Stimulated activated CD8-positive, alpha-beta memory T cell treated with anti-CD3 and anti-CD28 coated beads, Interleukin-15, amount 100 ng/mL, for 48 hours (primary cell): ENCODE data around the gene DBN1.
A peak's percentile ranks its signal among the peaks of the same experiment; 100 is the strongest.

Source experiments
- DNase-seq, 2 donors: peaks; one replicate each; pipeline ENCODE4 v3.0.0-alpha.2; 2020; ENCODE audit warnings: low read depth in 2 of 2

DBN1 gene

DNA sequence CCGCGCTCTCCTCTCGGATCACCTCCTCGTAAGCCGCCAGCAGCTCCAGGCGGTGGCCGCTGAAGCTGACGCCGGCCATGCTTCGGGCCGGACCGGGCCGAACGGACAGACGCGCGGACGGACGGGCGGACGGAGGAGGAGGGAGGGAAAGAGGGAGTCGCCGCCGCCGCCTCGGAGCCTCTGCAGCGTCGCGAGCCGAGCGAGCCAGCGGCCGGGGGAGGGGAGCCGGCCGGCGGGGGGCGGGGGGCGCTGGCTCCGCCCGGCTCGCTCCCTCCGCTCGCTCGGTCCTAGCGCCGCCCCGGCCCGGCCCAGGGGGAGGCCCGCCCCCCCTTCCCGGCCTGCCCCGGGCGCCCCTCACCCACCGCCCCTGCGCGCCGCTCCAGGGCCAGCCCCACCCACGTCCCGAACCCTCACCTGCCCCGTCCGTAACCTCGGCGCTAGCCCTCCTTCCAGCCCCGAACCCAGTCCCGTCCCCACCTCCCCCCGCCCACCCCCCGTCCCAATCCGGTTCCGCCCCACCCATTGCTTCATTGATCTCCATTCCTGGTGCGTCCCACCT lies at the start of gene DBN1:
Gene DBN1 (minus strand): TSS at position 192 of the 559 bp plus-strand sequence. CDS start 113 bp downstream, at position 79.
- peak in 1 of 2 donors; percentile 32 for DNase-seq

DNA sequence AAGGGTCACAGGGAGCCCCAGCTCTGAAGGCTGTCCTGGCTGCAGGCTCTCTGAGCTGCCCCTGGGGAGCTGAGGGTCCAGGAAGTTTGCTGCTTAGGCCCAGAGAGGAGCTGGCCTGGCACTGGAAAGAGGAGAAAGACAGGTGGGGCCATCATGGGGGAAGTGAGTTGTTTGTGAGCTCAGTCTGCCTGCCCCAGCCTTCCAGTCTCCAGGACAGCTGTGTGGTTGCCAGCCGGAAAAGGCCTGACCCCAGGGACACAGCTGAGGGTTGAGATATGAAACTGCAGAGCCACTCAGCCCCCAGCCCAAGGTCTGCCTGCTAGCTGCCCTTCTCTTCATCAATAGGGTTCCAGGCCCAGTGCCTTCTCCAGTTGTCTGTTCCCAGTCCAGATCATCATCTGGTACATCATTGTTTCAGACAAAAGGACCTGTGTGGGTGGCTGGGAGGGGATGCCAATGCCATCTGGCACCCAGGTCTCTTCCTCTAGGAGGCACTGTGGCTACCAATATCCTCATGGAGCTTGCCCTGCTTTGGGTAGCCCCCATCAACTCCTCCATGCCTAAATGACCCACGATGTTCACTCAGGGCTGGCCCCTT lies 47.6 kb upstream of the DBN1 start:
- DNase-seq = no peak

DNA sequence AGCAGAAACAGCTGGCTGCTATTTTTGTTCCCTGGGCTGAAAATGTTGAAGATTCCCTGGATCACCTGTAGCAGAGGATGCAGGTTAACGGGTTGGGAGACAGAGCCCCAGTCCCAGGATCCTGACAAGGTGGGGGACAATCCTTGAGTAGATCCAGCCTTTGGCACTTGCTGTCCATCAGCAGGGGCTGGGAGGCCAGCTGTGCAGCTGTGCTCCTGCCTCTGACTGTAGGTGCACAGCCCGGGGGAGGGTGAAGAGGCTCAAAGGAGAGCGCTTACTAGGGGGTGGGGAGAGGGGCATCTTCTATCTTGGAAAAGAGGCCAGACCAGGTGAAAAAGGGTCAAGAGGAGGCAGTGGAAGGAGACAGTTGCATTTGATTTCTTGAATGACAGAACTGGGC lies 46.8 kb upstream of the DBN1 start:
- DNase-seq = no peak

DNA sequence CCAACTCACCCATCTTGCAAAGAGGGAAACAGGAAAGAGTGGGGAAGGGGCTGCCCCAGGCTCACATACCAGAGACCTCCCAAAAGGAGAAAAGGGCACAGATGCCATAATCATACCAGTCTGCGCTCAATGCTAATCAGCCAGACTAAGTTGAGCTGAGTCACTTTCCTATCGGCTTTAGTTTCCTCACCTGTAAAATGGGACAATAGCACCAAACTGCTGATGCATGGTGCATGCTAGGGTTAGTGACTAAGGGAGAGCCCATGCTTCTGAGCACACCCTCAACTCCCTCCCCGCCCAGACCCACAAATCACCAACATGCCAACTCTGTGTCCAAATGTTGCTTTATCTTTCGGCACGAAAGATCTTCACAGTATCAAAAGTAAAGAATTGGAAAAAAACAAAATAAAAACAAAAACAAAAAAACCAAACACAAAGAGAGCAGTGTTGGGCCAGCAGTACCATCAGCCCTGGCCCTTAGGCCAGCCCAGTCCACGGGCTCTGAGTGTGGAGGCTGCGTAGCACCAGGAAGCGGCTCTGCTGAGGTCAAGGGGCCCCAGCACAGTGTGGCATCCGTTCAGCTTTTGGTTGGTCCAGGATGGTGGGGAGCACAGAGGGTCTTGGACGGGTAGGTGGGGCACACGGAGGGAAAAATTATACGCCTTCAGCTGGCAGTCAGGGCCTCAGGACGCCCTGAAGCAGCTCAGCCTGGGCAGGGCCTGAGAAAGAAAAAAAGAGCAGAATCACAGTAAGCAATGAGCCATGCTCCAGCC lies 46.2 kb upstream of the DBN1 start:
- DNase-seq = no peak

DNA sequence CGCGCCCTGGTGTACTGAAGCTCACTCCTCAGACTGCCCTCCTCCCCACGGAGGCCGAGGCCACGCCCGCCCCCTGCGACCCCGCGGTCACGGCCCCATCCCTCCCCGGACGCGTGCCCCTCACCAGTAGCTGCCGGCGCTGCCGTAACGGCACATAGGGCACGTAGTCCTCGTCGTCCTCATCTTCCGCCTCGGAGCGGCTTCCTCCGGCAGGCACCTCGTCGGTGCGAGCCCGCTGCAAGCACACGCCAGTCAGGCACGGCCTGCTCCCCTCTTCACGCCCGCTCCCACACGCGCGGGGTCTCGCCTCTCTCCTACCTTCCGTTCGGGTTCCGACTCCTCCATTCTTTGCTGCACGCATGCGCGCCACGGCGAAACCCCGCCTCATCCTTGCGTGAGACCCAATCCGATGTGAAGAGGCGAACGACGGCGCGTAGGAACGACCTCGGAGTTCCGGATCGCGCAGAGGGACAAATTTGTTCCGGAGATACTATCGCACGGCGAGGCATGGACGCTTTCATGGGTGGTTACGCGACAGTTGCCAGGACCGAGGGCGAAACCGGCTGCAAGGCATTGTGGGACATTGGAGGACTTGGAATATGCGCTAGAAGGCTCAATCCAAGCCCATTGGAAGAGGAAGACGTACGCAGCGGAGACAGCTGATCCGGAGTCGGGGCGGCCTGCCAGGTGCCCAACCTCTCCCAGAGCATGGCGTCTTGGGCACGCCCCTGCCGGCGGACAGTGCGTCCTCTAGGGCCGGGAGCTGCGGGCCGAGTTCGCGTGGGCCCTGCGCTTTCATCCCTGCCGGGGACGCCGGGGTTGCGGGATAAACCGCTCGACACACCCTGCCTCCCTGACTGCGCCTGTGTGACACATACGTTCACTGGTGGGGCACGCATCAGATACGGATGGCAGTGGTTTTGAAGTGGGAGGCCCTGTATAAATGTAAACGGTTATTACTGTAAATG lies 43.5 kb upstream of the DBN1 start, which contains the start of gene DDX41:
Gene DDX41 (minus strand): TSS at position 361 of the 968 bp plus-strand sequence. CDS start 16 bp downstream, at position 345.
- peak; percentile 93 to 94 for DNase-seq

DNA sequence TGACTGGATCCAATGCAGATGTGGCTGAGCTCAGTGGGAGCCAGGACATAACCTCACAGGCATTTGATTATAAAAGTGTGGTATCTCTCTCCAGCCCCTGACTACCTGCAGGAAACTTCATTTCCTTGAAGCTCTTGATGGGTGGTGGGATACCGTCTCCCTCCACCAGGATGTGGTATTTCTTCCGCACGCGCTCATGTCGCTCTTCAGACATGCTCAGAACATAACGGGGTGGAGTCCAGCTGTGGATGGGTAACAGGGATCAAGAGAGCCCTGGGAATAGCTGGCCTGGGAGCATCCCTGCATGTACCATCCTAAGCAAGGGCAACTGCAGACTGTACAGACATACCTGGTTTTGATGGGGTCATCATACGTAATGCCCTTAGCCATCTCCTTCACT lies 42.1 kb upstream of the DBN1 start:
- DNase-seq = no peak

DNA sequence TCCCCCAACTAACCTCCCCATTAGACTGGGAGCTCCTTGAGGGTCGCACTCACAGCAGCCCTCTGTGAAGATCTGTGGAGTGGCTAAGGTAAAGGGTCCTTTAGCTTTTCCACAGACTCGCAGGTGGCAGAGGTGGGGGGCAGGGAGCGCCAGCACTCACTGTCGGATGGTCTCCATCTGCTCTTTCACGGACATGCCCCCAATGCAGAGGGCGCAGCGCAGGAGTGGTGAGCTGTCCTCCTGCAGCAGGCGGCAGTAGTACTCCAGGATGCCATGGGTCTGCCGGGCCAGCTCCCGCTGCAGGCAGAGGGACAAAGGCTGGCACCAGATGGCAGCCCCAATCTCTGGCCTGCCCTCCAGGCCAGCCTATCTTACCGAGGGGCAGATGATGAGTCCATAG lies 41.1 kb upstream of the DBN1 start:
- no peak for DNase-seq

DNA sequence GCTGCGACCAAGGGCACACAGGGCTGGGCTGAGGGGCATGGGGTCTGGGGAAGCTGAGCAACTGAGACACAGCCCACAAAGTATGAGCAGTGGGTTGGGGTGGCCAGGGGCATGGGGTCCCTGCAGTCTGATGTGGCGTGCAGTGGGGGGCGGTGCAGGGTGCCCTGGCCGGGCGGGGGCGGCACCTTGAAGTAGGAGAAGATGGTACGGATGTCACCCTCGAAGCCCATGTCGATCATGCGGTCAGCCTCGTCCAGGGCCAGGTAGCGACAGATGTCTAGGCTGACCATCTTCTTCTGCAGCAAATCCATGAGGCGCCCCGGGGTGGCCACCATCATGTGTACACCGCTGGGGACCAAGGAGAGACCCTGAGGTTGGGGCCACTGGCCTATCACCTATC lies 40.1 kb upstream of the DBN1 start:
- DNase-seq = no peak

DNA sequence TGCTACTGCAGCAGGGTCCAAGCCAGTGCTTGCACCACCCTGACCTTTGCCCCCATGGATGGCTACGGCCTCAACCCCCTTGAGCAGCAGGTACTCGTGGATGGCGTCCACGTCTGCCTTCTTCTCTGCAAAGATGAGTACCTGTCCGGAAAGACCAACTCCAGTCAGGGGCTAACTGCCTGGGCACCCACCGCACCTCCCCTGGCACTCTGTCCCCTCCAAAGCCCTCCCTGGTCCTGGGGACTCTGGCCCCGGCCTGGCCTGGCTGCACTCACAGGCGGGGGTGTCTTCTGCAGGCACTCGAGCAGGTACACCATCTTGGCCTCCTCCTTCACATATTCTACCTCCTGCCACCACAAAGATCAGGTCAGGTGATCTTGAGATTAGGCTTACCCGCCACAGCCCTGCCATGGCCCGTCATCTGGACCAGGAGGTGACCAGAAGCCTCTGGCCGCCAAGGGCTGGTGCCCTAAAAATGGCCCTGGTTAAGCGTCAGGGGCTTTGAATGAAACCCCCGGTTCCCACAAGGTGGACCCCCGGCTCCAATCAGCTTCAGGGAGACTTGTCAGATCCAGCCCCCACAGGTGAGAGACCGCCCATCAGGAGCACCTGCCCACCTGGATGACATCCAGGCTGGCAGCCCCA lies 39.4 kb upstream of the DBN1 start:
- no peak for DNase-seq

DNA sequence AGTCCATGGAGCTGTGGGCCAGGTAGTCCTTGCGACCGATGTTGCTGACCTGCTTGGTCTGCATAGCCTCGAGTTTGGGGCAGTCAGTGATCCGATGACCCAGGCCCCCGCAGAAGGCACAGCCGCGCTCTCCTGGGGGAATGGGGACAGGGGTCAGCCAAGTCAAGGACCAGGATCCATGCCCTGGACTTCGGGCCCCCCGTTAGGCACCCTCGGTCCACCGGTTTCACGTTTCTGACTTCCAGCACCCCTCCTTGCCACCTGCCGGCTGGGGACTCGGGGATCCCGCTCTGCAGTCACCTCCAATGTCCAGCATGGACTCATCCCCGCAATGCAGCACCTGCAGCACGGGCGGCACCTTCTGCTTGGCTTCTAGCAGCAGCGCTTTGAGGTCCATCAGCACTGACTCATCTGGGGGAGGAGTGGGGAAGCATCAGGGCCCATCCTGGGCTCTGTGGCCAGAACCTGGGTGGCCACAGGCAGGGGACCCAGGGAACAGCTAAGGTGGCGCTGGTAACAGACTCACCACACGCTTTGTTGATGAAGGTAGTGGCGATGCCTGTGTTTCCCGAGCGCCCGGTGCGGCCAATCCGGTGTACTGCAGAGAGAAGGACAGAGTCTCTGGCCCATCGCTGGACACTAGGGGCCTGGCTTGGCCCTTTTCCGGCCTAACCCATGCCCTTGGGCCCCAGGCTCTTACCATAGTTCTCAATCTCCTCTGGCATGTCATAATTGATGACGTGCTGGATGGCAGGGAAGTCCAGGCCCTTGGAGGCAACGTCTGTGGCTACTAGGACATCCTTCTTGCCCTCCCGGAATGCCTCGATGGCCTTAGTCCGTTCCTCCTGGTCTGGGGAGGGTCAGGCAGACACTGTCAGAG lies 38.6 kb upstream of the DBN1 start:
- DNase-seq = no peak

DNA sequence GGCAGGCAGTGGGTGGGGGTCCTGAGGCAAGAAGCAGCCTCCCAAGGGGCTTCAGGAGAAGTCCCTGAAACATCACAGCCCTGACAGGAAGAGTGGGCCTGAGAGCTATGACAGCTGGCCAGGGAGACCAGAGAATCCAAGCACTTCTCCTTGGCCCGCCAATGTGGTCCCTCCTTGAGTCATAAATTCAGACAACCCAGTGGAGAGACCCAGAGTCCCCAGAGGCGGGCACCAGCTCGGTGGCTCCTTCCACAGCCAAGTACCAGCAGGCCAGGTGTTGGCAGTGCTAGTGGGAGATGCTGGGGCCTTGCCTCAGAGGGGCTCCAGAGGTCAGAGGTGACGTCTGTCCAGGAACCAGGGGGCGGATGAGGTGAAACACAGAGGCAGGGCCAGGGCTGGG lies 37.7 kb upstream of the DBN1 start:
- no peak for DNase-seq

DNA sequence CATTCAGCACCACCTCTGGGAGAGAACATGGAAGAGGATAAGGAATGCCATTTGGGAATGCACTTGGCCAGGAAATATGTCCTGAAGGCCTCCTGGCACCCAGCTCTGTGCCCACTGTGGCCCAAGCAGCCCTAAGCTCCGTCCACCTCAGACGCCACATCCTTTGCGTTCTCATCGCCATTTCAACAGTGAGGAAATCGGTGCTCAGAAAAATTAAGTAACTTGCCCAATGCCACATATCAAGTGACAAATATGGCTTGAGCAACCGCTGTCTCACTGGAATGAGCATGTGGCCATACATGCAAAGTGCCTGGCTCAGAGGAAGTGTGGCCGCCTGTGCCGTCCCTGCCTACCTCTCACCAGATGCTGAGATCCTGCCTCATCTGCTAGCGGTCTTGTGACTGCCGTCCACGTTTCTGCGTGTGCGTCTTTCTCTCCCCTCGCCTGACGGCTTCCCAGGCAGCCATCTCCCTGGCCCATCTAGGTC lies 37.2 kb upstream of the DBN1 start:
- DNase-seq = no peak

DNA sequence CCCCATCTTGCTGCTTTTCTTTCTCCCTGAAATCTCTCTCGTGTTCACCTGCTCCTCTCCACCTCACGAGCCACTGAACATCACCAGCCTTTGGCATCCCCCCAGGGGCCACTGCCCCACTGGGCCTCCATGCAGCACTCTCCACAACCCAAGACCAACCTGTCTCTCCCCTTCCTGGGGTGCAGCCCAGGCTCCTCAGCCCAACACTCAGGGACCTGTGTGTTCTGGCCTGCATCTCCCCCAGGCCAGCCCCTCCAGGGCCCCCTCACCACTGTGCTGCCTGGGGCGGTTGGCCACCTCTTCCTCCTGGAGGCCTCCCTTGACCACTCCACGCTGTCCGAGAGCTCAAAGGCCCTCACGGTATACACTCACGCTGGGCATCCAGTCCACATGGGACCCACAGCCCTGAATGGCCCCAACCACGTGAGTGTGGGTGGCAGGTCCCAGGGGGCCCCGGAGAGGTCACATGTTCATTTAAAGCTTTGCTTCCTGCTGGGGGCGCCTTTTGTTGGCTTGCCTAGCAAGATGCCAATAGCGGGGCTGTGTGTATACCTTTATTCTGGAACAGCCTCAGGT lies 36.6 kb upstream of the DBN1 start:
- DNase-seq = no peak

DNA sequence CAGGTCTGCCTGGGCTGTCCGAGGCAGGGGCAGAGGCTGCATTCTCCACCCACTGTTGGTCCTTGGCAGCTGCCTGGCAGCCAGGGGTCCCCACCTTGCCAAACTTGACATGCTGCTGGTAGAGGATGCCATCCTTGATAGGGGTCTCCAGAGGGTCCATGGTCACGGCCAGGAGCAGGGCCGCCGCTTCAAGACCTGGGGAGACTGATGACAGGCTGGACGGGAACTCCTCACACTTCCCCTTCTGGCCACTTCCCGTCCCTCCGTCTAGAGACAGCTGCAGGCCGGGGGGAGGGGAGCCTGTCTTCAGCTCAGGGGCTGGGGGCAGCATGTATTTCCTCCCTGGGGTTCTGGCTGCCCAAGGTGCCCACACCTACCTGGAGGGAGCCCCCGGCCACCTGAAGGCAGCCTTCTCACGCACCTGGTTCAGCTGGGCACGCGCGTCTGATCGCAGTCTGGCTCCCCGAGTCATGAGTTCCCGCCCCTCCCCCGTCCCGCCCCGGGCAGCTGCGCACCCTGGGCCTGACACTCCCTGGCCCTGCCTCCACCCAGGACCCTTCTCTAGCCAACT lies 36.0 kb upstream of the DBN1 start, which contains the start of gene DOK3:
Gene DOK3 (minus strand): TSS at position 446 of the 571 bp plus-strand sequence. CDS start 286 bp downstream, at position 160.
- no peak for DNase-seq

DNA sequence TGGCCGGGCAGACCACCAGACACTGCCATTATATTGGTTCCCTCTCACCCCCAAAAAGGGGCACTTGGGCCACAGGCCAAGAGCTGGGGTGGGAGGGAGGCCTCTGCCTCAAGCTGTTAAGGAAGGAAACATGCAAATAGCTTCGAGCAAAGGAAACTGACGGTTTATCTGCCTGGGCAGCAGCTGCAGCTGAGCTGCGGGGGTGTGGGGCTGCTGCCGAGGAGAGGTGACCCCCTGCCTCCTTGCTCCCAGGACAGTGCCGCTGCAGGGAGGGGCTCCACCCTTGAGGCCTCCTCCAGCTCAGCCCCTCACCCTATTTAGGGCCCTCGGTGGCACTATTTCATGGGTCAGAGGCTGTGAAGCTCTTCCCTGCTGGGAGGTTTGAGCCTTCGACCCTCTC lies 35.4 kb upstream of the DBN1 start:
- no peak for DNase-seq

DNA sequence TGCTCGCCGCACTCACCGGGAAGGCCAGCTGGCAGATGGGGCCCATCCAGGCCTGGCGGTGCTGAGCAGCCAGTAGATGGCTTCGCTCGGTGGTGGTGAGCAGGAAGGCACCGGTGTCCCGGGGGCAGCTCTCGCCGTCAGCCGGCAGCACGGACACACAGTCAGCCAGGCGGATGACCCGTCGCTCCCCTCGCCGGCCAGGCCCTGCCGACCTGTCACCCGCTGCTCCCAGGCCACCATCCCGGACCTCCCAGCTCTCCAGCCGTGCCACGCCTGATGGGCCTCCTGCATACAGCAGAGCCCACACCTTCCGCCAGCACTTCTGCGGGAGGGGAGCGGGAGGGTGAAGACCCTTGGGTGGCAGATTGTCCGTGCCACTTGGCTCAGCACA lies 34.8 kb upstream of the DBN1 start:
- no peak for DNase-seq

DNA sequence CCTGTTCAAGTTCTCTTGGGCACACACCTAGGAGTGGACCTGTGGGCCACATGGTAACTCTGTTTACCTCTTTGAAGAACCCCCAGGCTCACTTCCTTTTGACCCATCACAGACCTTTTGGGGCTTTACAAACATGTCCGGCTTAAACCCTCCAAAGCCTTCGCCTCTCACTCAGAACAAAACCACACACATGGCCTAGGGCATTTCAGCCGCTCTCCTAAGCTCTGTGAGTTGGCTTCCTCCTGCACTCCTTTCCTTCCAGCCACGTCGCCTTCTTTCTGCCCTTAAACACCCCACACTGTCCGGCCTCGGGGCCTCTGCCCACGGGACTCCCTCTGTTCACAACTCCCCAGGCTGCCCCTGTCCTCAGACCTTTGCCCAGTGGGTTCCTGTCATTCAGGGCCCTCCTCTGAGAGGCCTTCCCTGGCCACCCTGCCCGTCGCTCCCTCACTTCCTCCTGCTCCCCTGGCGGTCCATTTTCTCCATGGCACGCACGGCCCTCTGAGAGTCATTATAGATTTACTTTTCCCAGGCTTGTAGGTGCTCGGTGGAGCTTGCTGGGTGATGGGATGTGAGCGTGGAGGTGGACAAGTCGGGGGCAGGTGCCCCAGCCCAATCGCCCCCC lies 34.3 kb upstream of the DBN1 start:
- DNase-seq = no peak

DNA sequence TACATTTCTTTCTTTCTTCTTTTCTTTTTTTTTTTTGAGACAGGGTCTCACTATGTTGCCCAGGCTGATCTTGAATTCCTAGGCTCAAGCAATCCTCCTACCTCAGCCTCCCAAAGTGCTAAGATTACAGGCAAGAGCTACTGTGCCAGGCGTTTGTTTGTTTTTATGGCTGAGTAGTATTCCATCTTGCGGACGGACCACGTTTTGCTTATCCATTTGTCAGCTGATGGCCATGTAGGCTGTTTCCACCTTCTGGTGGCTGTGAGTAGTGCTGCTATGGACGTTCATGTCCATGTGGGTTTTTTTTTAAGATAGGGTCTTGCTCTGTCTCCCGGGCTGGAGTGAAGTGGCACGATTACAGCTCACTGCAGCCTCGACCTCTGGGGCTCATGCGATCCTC lies 33.7 kb upstream of the DBN1 start:
- DNase-seq = no peak

DNA sequence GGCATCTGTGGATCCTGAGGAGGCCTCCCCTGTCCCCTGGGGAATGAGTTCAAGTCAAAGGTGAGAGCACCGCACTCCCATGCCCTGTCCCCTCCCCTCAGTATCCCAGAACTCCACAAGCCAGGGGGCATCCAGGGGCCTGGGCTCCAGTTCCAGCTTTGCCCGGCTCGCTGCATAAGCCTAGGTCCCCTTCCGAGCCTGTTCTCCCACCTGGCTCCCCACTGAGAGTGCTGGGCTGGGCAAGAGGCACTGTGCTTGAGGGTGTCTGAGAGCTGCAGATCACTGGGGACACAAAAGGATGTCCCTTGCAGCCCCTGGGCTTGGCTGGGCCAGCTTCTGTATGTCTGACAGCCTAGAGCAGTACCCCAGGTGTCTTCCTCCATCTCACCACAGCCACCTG lies 31.6 kb upstream of the DBN1 start:
- DNase-seq = no peak
